Measurements from ENCODE around the gene GNG5.

GRCh38 chr1:84510668-84511067 is 4.3 kb upstream of the GNG5 start:
- TF ChIP-seq CTCF (IDR thresholded peaks at IDR 0.05) = no peak
- TF ChIP-seq POLR2A (IDR thresholded peaks at IDR 0.05) = no peak

Data from heart left ventricle (tissue), 13 donors.